T47D (cell line): ENCODE measurements around the gene TBC1D5.

Source experiments
- DNase-seq, 2 experiments: peaks; one replicate each; pipeline versions ENCODE4 v3.0.0 to v3.0.0-alpha.2; 2011 to 2012; ENCODE audit warnings: low read depth in 1 of 2, low spot score in 1 of 2
- JUND ChIP-seq: IDR thresholded peaks from 2 replicates; pipeline ENCODE4 v1.6.1; 2012; ENCODE audit warnings: low read depth
- in situ Hi-C: cut with HindIII; loops from 2 replicates; pipeline ENCODE4 v1.10.0; 2016; ENCODE audit warnings: low sequenced_read_pairs, low pct_unique_long_range_greater_than_20kb

TBC1D5 gene

GRCh38 chr3:17182166-17182565 lies 560.3 kb downstream of the TBC1D5 start:
- no peak for DNase-seq
- TF ChIP-seq JUND: no peak
- in situ Hi-C loops: no loop called here

- in situ Hi-C loops: no loop called here
- TF ChIP-seq JUND: no peak
- DNase-seq: no peak
Observed at GRCh38 chr3:17181413-17181907, 561.0 kb downstream of the TBC1D5 start.

GRCh38 chr3:17179381-17180205 lies 562.8 kb downstream of the TBC1D5 start:
- DNase-seq: no peak
- in situ Hi-C loops: no loop called here

GRCh38 chr3:17176757-17177156 lies 565.7 kb downstream of the TBC1D5 start:
- no peak for TF ChIP-seq JUND
- in situ Hi-C loops: no loop called here
- DNase-seq: no peak

More at GRCh38 chr3:17179381-17180205, 562.8 kb downstream of the TBC1D5 start:
- no peak for TF ChIP-seq JUND

- no peak for DNase-seq
- in situ Hi-C loops: no loop called here
- no peak for TF ChIP-seq JUND
Observed at GRCh38 chr3:17175187-17175807, 567.1 kb downstream of the TBC1D5 start.

GRCh38 chr3:17166369-17166768 lies 576.1 kb downstream of the TBC1D5 start:
- in situ Hi-C loops: no loop called here
- DNase-seq: no peak
- TF ChIP-seq JUND: no peak

- in situ Hi-C loops: no loop called here
- TF ChIP-seq JUND: no peak
Observed at GRCh38 chr3:17162116-17162515, 580.3 kb downstream of the TBC1D5 start.

GRCh38 chr3:17160597-17160996 lies 581.8 kb downstream of the TBC1D5 start:
- in situ Hi-C loops: no loop called here
- DNase-seq: no peak
- no peak for TF ChIP-seq JUND

More at GRCh38 chr3:17162116-17162515, 580.3 kb downstream of the TBC1D5 start:
- no peak for DNase-seq

GRCh38 chr3:17158941-17159682 lies 583.3 kb downstream of the TBC1D5 start:
- no peak for DNase-seq
- in situ Hi-C loops: no loop called here
- TF ChIP-seq JUND: no peak

GRCh38 chr3:17157713-17158112 lies 584.7 kb downstream of the TBC1D5 start:
- in situ Hi-C loops: no loop called here
- no peak for DNase-seq
- no peak for TF ChIP-seq JUND

GRCh38 chr3:17156864-17157263 lies 585.6 kb downstream of the TBC1D5 start:
- in situ Hi-C loops: no loop called here
- no peak for TF ChIP-seq JUND
- DNase-seq: no peak

- DNase-seq: no peak
- no peak for TF ChIP-seq JUND
- in situ Hi-C loops: no loop called here
Observed at GRCh38 chr3:17155951-17156350, 586.5 kb downstream of the TBC1D5 start.

- in situ Hi-C loops: no loop called here
Observed at GRCh38 chr3:17154941-17155340, 587.5 kb downstream of the TBC1D5 start.

More at GRCh38 chr3:17154941-17155340, 587.5 kb downstream of the TBC1D5 start:
- no peak for DNase-seq
- no peak for TF ChIP-seq JUND
